HG03439 (cell line): ENCODE data around the gene STAP2.

Source experiments
- ATAC-seq: cut with Tn5 transposase; IDR thresholded peaks from one replicate; pipeline ENCODE4 v1.9.1; 2021; ENCODE audit warnings: mild to moderate bottlenecking, moderate library complexity; ENCODE audit not compliant: unreplicated experiment

STAP2 gene

DNA sequence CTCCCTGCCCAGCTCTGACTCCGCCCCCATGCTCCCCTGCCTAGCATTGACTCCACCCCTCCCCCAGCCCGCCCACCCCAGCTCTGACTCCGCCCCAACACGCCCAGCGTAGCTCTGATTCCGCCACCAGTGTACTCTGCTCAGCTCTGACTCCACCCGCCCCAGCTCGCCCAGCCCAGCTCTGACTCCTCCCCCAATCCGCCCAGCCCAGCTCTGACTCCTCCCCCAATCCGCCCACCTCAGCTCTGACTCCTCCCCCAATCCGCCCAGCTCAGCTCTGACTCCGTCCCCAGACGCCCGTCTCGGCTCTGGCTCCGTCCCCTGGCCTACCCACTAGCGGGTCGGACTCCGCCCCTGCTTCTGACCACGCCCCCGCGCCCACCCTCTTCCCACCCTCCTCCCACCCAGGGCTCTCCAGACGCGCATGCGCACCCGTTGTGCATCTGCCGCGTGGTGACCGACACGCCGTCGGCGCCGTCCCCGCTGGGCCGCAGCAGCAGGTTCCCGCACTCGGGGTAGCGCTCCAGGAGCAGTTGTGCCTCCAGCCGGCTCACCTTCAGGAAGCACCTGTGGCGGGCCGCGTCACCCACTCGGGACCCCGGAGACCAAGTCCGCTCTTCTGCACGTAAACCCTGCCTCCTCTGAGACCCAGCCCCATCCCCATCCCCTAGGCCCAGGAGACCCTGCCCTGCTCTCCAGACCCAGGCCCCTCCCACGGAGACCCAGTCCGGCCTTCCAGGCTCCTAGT lies 10.2 kb downstream of the STAP2 start:
- ATAC-seq, result peak; percentile 84

GRCh38 chr19:4327877-4328242 lies 10.8 kb downstream of the STAP2 start:
- no peak for ATAC-seq

- peak; percentile 46 for ATAC-seq
These were observed 11.3 kb downstream of the STAP2 start for GRCh38 chr19:4327252-4327876.

DNA sequence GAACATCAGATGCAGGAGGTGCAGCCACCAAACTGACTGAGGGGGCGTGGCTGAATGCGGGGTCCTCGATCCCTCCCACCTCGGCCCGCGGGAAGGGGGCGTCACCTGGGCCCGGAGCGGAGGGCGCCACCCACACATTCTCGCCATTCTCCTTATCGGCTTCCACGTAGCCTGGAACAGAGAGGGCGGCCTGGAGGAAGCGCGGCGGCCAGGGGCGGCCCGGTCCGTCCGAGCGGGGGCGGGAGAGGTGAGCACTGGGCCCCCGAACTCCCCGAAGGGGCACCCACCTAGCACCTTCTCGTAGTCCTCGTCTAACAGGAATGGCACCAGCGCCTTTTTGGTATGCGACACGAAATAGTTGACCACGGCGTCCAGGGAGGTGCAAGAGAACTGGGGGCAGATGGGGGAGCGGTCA lies 11.8 kb downstream of the STAP2 start:
- no peak for ATAC-seq

DNA sequence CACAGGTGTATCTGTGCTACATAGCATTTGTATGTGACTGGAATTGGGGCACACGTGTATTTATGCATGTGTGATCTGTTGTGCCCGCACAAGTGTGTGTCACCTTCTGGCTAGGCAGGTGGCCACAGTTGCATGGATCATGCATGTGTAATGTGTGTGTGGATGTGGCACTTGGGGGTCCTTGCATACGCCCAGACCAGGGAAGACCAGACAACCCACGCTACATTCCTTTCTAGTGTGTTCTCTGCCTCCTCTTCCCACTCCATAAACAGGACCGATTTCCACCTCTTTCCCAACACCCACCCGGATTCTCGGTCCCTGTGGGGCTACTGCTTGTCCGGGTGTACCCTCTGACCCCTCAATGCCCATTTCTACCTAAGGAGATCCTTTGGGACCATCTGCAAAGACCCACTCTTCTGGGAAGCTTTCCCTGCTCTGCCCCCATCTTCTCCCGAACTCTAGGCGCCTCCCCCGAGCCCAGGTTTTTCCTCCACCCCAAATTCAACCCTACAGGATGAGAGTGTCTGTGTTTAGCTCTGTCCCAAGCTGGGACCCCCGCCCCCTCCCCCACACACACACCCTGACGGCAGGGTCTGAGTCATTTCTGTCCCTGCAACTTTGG lies 12.3 kb downstream of the STAP2 start:
- ATAC-seq, result no peak

DNA sequence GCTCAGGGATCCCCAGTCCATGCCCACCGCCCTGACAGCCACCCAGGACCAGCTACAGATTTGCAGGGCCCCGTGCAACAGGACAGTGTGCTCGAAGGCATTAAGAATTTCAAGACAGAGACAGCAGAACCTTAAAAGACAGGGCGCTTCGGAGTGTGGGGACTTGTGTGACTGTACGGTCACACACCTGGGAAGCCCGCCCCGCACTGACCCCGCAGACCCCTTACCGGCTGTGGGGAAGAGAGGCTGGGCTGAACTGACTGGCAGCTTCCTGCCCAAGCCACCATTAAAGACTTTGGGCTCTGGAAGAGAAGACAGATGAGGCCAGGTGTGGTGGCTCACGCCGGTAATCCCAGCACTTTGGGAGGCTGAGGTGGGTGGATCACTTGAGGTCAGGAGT lies 14.4 kb downstream of the STAP2 start:
- ATAC-seq, result no peak

- ATAC-seq, result no peak
These were observed 14.9 kb downstream of the STAP2 start for GRCh38 chr19:4323692-4324091.

- ATAC-seq, result no peak
These were observed 15.5 kb downstream of the STAP2 start for GRCh38 chr19:4322942-4323665.

DNA sequence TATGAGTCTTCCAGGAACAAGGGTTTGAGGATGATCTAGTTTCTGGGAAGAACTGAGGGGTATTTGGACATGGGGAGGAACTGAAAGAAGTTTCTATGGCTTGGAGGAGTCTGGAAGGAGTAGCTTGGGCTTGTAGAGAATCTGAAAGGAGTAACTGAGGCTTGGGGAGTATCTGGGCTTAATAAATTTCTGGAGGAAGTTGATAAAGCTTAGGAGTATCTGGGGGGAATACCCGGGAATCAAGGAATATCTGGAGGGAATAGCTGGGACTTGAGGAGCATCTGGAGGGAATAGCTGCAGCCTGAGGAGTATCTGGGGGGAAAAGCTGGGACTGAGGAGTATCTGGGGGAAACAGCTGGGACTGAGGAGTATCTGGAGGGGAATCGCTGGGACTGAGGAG lies 18.2 kb downstream of the STAP2 start:
- no peak for ATAC-seq

- ATAC-seq, result no peak
These were observed 19.4 kb downstream of the STAP2 start for GRCh38 chr19:4319067-4319718.

- ATAC-seq, result no peak
These were observed 20.2 kb downstream of the STAP2 start for GRCh38 chr19:4318460-4318859.

DNA sequence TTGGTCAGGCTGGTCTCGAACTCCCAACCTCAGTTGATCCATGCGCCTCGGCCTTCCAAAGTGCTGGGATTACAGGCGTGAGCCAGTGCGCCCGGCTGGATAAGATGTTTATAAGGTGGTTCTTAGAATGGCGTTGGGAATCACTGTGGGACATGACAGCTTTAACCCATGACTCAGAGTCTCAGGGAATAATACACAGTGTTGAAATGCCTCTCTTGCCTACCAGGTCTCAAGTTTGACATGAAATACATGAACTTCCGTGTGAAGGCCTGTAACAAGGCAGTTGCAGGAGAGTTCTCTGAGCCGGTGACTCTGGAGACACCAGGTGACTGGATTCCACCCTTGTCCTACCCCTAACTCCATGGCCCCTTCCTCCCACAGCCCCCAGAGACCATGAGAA lies 21.7 kb downstream of the STAP2 start:
- no peak for ATAC-seq

GRCh38 chr19:4313847-4314490 lies 24.7 kb downstream of the STAP2 start:
- no peak for ATAC-seq

- no peak for ATAC-seq
These were observed 28.1 kb downstream of the STAP2 start for GRCh38 chr19:4310247-4311121.

DNA sequence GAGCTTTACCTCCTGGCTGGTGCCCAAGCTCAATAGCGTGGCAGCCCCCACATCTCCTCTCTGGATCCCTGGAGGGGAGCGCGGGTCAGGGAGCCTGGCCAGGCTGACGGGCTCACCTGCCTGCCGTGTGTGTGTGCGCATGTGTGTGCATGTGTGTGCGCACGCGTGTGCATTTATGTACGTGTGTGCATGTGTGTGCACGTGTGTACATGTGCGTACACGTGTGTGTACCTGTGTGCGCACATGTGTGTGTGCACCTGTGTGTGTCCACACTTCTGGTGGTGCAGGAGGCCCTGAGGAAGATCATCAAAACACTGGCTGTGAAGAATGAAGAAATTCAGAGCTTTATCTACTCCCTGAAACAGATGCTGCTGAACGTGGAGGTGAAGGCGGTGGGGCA lies 33.0 kb downstream of the STAP2 start:
- no peak for ATAC-seq

GRCh38 chr19:4305257-4305612 lies 33.4 kb downstream of the STAP2 start:
- no peak for ATAC-seq

DNA sequence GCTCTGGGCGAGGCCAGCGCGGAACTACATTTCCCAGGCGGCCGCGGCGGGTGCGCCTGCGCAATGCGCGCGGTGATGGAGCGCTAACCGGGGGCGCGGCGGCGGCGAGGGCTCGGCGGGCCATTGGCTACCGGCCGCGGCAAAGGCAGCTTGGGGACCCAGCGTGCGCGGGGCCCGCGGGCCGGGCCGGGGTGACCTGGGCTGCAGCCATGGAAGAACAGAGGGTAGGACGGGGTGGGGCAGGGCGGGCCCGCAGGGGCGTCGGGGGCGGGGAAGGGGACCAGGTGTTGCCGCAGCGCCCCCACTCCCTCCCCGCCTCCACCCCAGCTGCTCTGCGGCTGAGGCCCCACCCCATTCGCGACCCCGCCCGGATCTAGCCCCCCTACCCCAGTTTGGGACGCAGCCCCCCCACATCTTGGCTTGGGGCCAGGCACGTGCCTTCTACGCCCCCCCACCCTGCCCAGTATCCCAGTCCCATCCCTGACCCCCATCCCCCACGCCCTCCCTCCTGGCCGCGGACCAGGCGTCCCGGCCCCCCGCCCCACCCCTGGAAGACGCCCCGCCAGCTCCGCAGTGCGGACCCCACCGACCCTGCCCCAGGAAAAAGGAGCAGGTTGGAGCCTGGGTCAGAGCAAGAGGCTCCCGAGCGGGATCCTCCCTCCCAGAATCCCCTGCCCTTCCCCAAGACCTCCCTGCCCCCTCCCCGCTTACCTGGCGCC lies 33.9 kb downstream of the STAP2 start, which contains the start of gene FSD1:
TSS of gene FSD1 (plus strand) at position 61 of the 719 bp plus-strand sequence. CDS start at position 210, 149 bp downstream.
- ATAC-seq, result no peak

- no peak for ATAC-seq
These were observed 34.6 kb downstream of the STAP2 start for GRCh38 chr19:4303819-4304537.
